Stomach (tissue), 9 donors: ENCODE results near the gene FAM89A. TPM values are rescaled to one million over a fixed set of nuclear protein-coding genes. Genes with fewer than 3 reads are reported as not detected.

Experiments
- DNase-seq, 2 donors: peaks; one replicate each; pipeline versions ENCODE4 v3.0.0 to v3.0.0-alpha.2; 2013 to 2019
- H3K27ac ChIP-seq, 5 donors: fragments of 200-600 bp in 4 of 5; sonication (generic) in 4 of 5; one replicate each; pipeline ENCODE4 v1.5.1; 2013 to 2019; ENCODE audit warnings: mild to moderate bottlenecking in 1 of 5, moderate library complexity in 1 of 5
- H3K27me3 ChIP-seq, 3 donors: fragments of 200-600 bp; sonication (generic); one replicate each; pipeline ENCODE4 v1.5.1; 2017 to 2019; ENCODE audit warnings: mixed run types in 1 of 3
- H3K36me3 ChIP-seq, 4 donors: fragments of 200-600 bp; sonication (generic); 1 replicate in 3 of 4; 2 replicates in 1 of 4; pipeline ENCODE4 v1.5.1; 2016 to 2019
- H3K4me1 ChIP-seq, 4 donors: fragments of 200-600 bp; sonication (generic); one replicate each; pipeline ENCODE4 v1.5.1; 2016 to 2019
- H3K4me3 ChIP-seq, 4 donors: fragments of 200-600 bp; sonication (generic) in 3 of 4; one replicate each; pipeline ENCODE4 v1.5.1; 2016 to 2019; ENCODE audit warnings: mild to moderate bottlenecking in 1 of 4
- H3K9me3 ChIP-seq, 4 donors: fragments of 200-600 bp; sonication (generic); one replicate each; pipeline ENCODE4 v1.5.1; 2016 to 2019
- EP300 ChIP-seq: sonication (generic); formaldehyde crosslinking; IDR thresholded peaks from one replicate; pipeline ENCODE4 v1.6.1; 2017; ENCODE audit warnings: antibody characterized with exemption
- POLR2A ChIP-seq, 4 donors: fragments of 450-650 bp; IDR thresholded peaks; one replicate each; pipeline ENCODE4 v1.6.1; 2016; ENCODE audit warnings: antibody characterized with exemption in 4 of 4, control low read depth in 2 of 4, mild to moderate bottlenecking in 1 of 4, moderate library complexity in 1 of 4
- POLR2AphosphoS5 ChIP-seq, 3 donors: sonication (generic); formaldehyde crosslinking; IDR thresholded peaks; one replicate each; pipeline ENCODE4 v1.6.1; 2016; ENCODE audit warnings: antibody characterized with exemption in 3 of 3
- WGBS, 5 donors: extraction: QIAGEN DNeasy Blood & Tissue Kit in 3 of 5; methylation state at CpG; one replicate each; pipeline versions ENCODE4 v1.1.5 to v1.1.7; 2013 to 2018; 5-methylcytosine and 5-hydroxymethylcytosine counted together
- intact Hi-C: fragments of 100-400 bp; cut with DNase I; formaldehyde crosslinking; loops from one replicate; pipeline ENCODE4 v1.15.1; 2023; ENCODE audit warnings: low total_unique reads
- polyA plus RNA-seq, 3 donors: library from polyadenylated mRNA; stranded (reverse); fragments of 200-250 nt; gene quantifications; one replicate each; pipeline ENCODE4 v1.2.3, GENCODE V29; 2013
- total RNA-seq, 5 donors: library from RNA; depleted of rRNA; stranded (reverse); fragments of >200 nt; gene quantifications; one replicate each; pipeline versions ENCODE4 v1.1.0 to v1.2.3, GENCODE V29; 2014 to 2016
- TF ChIP-seq, protein P1 (sequence below), 7 experiments: fragments of 450-650 bp in 4 of 7; fragments of 200-600 bp in 3 of 7; sonication (generic) in 3 of 7; IDR thresholded peaks; one replicate each; pipeline ENCODE4 v1.5.1; 2016 to 2019; ENCODE audit warnings: antibody characterized with exemption in 7 of 7, control low read depth in 2 of 7, mild to moderate bottlenecking in 1 of 7
- donor health status: healthy with polysubstance abuse.
- donor health status: Bipolar disorder and iron deficiency.
- donor health status: healthy.

FAM89A gene
- total and polyA plus RNA-seq, 8 donors: 0.89 to 31.9 (median 20.0) TPM

DNA sequence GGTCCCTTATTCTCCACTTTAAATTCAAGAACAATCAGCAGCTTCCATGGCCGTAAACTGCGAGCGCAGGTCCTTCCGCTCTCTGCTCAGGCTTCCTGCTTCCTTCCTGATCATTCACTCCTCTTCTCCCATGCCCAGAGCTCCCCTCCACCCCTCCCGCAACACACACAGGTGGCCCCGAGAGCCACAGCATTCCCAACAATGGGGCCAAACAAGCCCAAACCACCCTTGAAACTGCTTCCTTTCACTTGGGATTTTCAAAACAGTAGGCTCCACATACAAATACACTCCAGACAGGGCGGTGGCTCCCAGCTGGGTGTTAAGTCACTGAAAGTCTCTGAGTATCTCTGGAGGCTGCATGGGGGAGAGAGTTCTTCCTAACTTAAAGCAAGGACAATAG is 11.4 kb downstream of the FAM89A start:
- TF ChIP-seq POLR2AphosphoS5 (IDR thresholded peaks at IDR 0.05): no peak
- no peak for TF ChIP-seq EP300
- TF ChIP-seq, protein P1, sequence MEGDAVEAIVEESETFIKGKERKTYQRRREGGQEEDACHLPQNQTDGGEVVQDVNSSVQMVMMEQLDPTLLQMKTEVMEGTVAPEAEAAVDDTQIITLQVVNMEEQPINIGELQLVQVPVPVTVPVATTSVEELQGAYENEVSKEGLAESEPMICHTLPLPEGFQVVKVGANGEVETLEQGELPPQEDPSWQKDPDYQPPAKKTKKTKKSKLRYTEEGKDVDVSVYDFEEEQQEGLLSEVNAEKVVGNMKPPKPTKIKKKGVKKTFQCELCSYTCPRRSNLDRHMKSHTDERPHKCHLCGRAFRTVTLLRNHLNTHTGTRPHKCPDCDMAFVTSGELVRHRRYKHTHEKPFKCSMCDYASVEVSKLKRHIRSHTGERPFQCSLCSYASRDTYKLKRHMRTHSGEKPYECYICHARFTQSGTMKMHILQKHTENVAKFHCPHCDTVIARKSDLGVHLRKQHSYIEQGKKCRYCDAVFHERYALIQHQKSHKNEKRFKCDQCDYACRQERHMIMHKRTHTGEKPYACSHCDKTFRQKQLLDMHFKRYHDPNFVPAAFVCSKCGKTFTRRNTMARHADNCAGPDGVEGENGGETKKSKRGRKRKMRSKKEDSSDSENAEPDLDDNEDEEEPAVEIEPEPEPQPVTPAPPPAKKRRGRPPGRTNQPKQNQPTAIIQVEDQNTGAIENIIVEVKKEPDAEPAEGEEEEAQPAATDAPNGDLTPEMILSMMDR (IDR thresholded peaks at IDR 0.05): no peak
- TF ChIP-seq POLR2A (IDR thresholded peaks at IDR 0.05): no peak
- H3K27me3 ChIP-seq: no peaks in the 10 kb centered on the region
- peaks cover 0 to 5% (median 0%) of the 10 kb centered on the region in 4 donors for H3K4me1 ChIP-seq
- H3K36me3 ChIP-seq: no peaks in the 10 kb centered on the region
- H3K4me3 ChIP-seq: no peak overlapping the region
- peak overlapping the region in 1 of 5 donors; percentile 8 for H3K27ac ChIP-seq
- intact Hi-C loops: no loop called here
- H3K9me3 ChIP-seq: no peaks in the 10 kb centered on the region
- 70 to 84% (median 79%) methylated on average over 7 of the region's 7 CpGs for WGBS, 5 donors
- peak in 1 of 2 donors; percentile 44 for DNase-seq

DNA sequence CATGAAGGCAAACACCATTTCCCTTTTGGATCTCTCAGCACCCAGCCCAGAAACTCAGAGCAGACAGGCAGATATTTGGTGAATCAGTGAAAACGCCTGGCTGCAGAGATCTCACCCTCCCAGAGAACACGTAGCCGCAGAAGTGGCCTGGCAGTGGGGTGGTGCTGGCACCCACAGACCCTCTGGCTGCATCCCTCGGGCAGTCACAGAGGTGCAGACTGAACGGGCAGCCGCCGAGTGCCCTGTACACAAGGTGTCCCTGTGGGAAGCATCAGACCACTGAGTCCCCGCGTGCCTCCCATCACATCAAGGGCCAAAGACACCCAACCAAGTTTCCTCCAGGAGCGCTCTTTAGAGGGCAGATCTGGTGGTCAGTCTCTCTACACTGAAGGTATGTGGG is 12.1 kb downstream of the FAM89A start:
- 90 to 98% (median 97%) methylated on average over 5 to 10 of the region's 10 CpGs for WGBS, 5 donors
- intact Hi-C loops: no loop called here

DNA sequence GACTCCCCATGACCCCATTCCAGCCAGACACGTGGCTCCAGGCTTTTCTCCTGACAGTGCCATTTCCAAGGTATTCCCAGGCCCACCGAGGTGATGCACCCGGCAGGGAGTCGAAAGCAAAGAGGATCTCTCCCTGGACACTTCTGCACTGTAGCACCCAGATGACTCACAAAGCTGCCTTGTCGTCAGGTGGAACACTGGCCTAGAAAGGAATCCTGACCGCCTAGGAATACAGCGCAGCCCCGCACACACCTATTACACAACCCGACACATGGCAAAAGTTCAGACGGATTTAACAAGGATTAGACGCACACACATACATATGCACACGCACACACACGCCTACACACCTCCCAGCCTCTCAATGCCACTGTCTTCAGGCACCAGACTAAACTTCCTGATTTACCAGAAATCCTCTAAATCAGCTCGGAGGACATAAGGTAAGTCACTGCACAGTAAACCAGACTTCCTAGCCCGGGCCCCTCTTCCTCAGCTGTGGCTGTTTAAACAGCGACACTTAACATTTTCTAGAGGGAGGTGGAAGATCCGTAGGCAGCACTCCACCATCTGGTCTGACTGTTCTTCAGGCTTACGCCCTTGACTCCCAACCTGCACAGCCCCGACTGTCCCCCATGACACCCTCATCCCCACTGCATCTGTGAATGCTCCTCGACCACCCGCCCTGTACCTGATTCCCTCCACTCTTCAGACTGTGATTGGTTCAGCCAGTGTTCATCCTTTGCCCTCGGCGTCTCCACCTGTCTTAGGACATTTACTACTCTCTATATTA is 12.7 kb downstream of the FAM89A start:
- Histone ChIP-seq H3K4me3 (no peak overlapping the region), H3K4me1 (no peaks in the 10 kb centered on the region), H3K27ac (no peak overlapping the region), H3K9me3 (no peaks in the 10 kb centered on the region), H3K36me3 (no peaks in the 10 kb centered on the region), H3K27me3 (no peaks in the 10 kb centered on the region)
- WGBS, 5 donors: 80 to 90% (median 84%) methylated on average over 23 of the region's 23 CpGs
- intact Hi-C loops: no loop called here
- DNase-seq: no peak
- TF ChIP-seq POLR2A (IDR thresholded peaks at IDR 0.05) (no peak), POLR2AphosphoS5 (IDR thresholded peaks at IDR 0.05) (no peak), EP300 (no peak)
- TF ChIP-seq, protein P1 (IDR thresholded peaks at IDR 0.05): no peak

More for the DNA sequence above, 12.1 kb downstream of the FAM89A start:
- Histone ChIP-seq H3K4me1 (peaks cover 0 to 1% (median 0%) of the 10 kb centered on the region in 4 donors), H3K27me3 (no peaks in the 10 kb centered on the region), H3K4me3 (no peak overlapping the region), H3K27ac (peak overlapping the region in 1 of 5 donors; percentile 8), H3K9me3 (no peaks in the 10 kb centered on the region), H3K36me3 (no peaks in the 10 kb centered on the region)
- DNase-seq: no peak
- TF ChIP-seq POLR2AphosphoS5 (IDR thresholded peaks at IDR 0.05): no peak
- no peak for TF ChIP-seq EP300
- TF ChIP-seq POLR2A (IDR thresholded peaks at IDR 0.05): no peak
- TF ChIP-seq, protein P1 (IDR thresholded peaks at IDR 0.05): no peak

DNA sequence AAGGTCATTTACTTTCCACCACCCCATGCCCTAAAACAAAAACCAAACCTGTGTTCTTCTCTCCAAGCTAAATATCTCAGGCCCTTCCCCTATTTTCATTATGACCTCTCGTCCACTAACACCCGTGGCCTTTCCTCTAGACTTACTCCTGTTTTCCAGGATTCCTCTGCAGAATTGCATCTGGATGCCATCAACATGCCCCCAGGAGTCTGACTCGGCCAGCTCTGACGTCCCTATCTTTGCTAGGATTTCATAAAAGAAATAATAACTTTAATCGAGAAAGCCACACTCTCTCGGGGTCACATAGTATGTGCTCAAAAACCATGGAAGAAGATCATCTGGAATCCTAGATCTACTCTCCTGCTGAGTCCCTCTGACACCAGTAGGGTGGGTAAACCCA is 13.5 kb downstream of the FAM89A start:
- intact Hi-C loops: no loop called here
- Histone ChIP-seq H3K9me3 (no peaks in the 10 kb centered on the region), H3K36me3 (no peaks in the 10 kb centered on the region), H3K4me1 (peaks cover 0 to 3% (median 0%) of the 10 kb centered on the region in 4 donors), H3K27ac (no peak overlapping the region), H3K4me3 (no peak overlapping the region), H3K27me3 (no peaks in the 10 kb centered on the region)
- TF ChIP-seq POLR2A (IDR thresholded peaks at IDR 0.05) (no peak), POLR2AphosphoS5 (IDR thresholded peaks at IDR 0.05) (no peak), EP300 (no peak)
- TF ChIP-seq, protein P1 (IDR thresholded peaks at IDR 0.05): no peak
- 72 to 90% (median 85%) methylated on average over 6 of the region's 6 CpGs for WGBS, 5 donors
- DNase-seq: no peak
